Right atrium auricular region (tissue), 2 donors: Measurements from ENCODE around the gene ADAM33. TPM values are rescaled to one million over a fixed set of nuclear protein-coding genes. Genes with fewer than 3 reads are reported as not detected.

Source experiments
- DNase-seq: peaks from one replicate; pipeline ENCODE4 v3.0.0-alpha.2; 2019; ENCODE audit warnings: low spot score
- H3K27ac ChIP-seq, 2 donors: fragments of 200-600 bp; sonication (generic); 1 replicate in 1 of 2; 2 replicates in 1 of 2; pipeline ENCODE4 v1.5.1; 2016 to 2019
- H3K27me3 ChIP-seq, 2 donors: fragments of 200-600 bp; sonication (generic); one replicate each; pipeline versions ENCODE4 v1.5.1 to v1.6.0; 2017 to 2019
- H3K36me3 ChIP-seq: fragments of 200-600 bp; sonication (generic); one replicate; pipeline ENCODE4 v1.5.1; 2016
- H3K4me1 ChIP-seq, 2 donors: fragments of 200-600 bp; sonication (generic); one replicate each; pipeline versions ENCODE4 v1.5.1 to v1.6.0; 2017 to 2019
- H3K4me3 ChIP-seq, 2 donors: fragments of 200-600 bp; sonication (generic); 1 replicate in 1 of 2; 2 replicates in 1 of 2; pipeline ENCODE4 v1.5.1; 2017 to 2019; ENCODE audit warnings: mild to moderate bottlenecking in 1 of 2, moderate library complexity in 1 of 2
- H3K9me3 ChIP-seq, 2 donors: fragments of 200-600 bp; sonication (generic); one replicate each; pipeline ENCODE4 v1.5.1; 2019
- total RNA-seq, 2 donors: library from RNA; depleted of rRNA; stranded (reverse); fragments of >200 nt; gene quantifications; one replicate each; pipeline ENCODE4 v1.1.0, GENCODE V29; 2016
- TF ChIP-seq, protein P1 (sequence below), 2 donors: fragments of 200-600 bp; sonication (generic); IDR thresholded peaks; one replicate each; pipeline ENCODE4 v1.5.1; 2019; ENCODE audit warnings: antibody characterized with exemption in 2 of 2

The ADAM33 gene
- total RNA-seq, 2 donors from 2014 or later, result 9.7 to 13.8 TPM

DNA sequence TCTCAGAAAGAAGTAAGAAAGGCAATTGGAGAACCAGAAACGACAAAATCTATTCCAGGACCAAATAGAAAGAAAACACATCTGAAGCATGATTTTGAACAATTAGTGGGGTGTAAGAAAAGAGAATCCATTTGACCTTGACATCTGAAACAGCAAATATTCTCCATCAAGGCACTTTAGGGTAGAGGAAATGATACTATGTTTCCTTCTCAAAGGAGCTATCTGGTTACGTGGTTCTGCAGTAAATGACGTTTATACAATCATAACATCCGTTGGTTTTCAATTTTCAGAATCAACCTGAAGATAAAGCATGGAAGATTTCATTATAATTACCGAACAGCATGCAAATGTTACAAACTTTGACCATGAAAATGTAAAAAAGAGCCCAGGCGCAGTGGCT, 38.8 kb upstream of the ADAM33 start:
- no peak for DNase-seq
- TF ChIP-seq, protein P1, sequence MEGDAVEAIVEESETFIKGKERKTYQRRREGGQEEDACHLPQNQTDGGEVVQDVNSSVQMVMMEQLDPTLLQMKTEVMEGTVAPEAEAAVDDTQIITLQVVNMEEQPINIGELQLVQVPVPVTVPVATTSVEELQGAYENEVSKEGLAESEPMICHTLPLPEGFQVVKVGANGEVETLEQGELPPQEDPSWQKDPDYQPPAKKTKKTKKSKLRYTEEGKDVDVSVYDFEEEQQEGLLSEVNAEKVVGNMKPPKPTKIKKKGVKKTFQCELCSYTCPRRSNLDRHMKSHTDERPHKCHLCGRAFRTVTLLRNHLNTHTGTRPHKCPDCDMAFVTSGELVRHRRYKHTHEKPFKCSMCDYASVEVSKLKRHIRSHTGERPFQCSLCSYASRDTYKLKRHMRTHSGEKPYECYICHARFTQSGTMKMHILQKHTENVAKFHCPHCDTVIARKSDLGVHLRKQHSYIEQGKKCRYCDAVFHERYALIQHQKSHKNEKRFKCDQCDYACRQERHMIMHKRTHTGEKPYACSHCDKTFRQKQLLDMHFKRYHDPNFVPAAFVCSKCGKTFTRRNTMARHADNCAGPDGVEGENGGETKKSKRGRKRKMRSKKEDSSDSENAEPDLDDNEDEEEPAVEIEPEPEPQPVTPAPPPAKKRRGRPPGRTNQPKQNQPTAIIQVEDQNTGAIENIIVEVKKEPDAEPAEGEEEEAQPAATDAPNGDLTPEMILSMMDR (IDR thresholded peaks at IDR 0.05), result no peak
- Histone ChIP-seq H3K27ac (no peak overlapping the region), H3K36me3 (no peaks in the 10 kb centered on the region), H3K4me1 (no peaks in the 10 kb centered on the region), H3K27me3 (no peaks in the 10 kb centered on the region), H3K4me3 (no peak overlapping the region), H3K9me3 (no peaks in the 10 kb centered on the region)

DNA sequence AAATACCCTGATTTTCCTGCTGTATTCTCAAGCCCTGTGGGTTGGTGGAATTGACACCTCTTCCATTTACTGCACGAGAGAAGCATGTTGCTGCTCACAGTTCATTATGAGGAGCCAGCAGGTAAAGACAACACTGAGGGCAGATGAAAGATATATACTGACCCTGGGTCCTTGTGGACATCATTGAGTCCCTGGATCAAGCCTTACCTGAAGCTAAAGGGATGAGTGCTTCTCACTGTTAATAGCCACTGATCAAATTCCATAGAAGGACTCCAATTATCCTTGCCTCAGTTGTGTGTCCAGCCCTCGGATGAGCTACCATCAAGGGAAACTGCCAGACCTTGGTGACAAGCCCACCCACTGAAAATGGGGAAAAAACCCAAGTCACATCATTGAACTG, 38.3 kb upstream of the ADAM33 start:
- Histone ChIP-seq H3K4me1 (no peaks in the 10 kb centered on the region), H3K27me3 (no peaks in the 10 kb centered on the region), H3K27ac (no peak overlapping the region), H3K9me3 (no peaks in the 10 kb centered on the region), H3K4me3 (no peak overlapping the region), H3K36me3 (no peaks in the 10 kb centered on the region)
- no peak for DNase-seq
- TF ChIP-seq, protein P1 (IDR thresholded peaks at IDR 0.05), result no peak

- no peak overlapping the region for H3K27ac ChIP-seq
- TF ChIP-seq, protein P1 (IDR thresholded peaks at IDR 0.05), result no peak
- no peaks in the 10 kb centered on the region for H3K9me3 ChIP-seq
- DNase-seq, result no peak
- no peaks in the 10 kb centered on the region for H3K4me1 ChIP-seq
- H3K27me3 ChIP-seq, result no peaks in the 10 kb centered on the region
- H3K4me3 ChIP-seq, result no peak overlapping the region
- H3K36me3 ChIP-seq, result no peaks in the 10 kb centered on the region
Measured at GRCh38 chr20:3719046-3719445, 37.2 kb upstream of the ADAM33 start.

DNA sequence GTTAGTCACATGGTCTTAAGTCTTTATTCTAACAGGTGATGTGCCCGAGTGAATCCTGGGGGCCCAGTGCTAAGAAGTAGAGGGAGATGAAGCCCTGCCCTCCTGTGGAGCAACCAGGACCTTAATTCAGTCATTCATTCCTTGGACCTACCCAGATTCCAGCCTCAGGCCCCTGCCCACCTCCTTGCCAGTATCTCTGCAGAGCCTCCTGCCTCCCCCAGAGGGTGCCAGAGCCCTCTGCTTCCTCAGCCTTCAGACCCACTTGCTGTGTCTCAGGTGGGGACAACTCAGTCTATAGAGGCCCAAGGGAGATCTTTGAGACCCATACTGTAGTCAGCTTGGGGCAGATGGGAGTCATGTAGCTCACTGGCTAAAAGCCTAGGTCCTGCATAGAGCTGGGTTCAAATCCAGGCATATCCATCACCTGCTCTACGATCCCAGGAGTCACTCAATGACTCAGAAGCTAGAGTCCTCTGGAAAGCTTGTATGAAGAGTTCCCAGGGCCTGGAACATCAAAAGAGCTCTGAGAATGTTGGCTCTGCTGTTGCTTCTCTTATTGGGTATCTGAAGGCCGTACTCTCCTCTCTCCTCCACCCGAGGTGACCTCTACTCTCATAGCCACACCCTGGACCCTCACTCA, 34.5 kb upstream of the ADAM33 start:
- no peak for DNase-seq
- H3K4me3 ChIP-seq, result no peak overlapping the region
- H3K9me3 ChIP-seq, result no peaks in the 10 kb centered on the region
- peaks cover 0 to under 1% of the 10 kb centered on the region in 2 donors for H3K4me1 ChIP-seq
- no peaks in the 10 kb centered on the region for H3K27me3 ChIP-seq
- no peak overlapping the region for H3K27ac ChIP-seq
- no peaks in the 10 kb centered on the region for H3K36me3 ChIP-seq
- TF ChIP-seq, protein P1 (IDR thresholded peaks at IDR 0.05), result peak; percentile 53 to 83

DNA sequence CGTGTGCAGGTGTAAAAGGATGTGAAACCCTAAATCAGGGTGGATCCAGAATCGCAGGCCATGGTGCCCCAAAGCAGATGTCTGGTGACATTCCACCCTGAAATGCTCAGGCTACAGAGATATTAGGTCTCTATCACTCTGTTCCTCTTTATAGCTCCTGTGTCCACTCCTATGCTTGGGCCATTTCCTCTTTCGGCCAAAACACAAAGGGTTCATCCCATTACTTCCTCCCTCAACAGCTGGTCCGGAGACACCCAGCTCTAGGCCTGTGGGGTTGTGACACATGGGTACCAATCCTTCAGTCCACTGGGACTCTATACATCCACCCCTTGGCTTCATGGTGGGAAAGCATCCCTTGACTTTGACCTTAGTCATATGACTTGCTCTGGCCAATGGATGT, 32.3 kb upstream of the ADAM33 start:
- no peaks in the 10 kb centered on the region for H3K36me3 ChIP-seq
- TF ChIP-seq, protein P1 (IDR thresholded peaks at IDR 0.05), result no peak
- H3K9me3 ChIP-seq, result no peaks in the 10 kb centered on the region
- no peak for DNase-seq
- H3K4me1 ChIP-seq, result peaks cover 0 to 16% of the 10 kb centered on the region in 2 donors
- no peak overlapping the region for H3K27ac ChIP-seq
- H3K4me3 ChIP-seq, result no peak overlapping the region
- H3K27me3 ChIP-seq, result no peaks in the 10 kb centered on the region
